Measurements from ENCODE around the gene TP73.
"Not testable (repeated sequence)": the region's sequence is repeated elsewhere in the genome, so short reads cannot be mapped to it uniquely, and the experiment has no call there.

Gene TP73

GRCh38 chr1:3722846-3723245 lies 70.5 kb downstream of the TP73 start:
- in situ Hi-C loops (cut with HindIII; ENCODE audit: low pct_unique_long_range_greater_than_20kb, low sequenced_read_pairs), result no loop called here
- DNase-seq (ENCODE audit: low read depth in 1 of 2, low spot score in 1 of 2), result no peak
- TF ChIP-seq JUND (IDR thresholded peaks at IDR 0.05; ENCODE audit: low read depth), result no peak

- peak; percentile 64 to 69 for DNase-seq (ENCODE audit: low read depth in 1 of 2, low spot score in 1 of 2)
- in situ Hi-C loops (cut with HindIII; ENCODE audit: low pct_unique_long_range_greater_than_20kb, low sequenced_read_pairs), result not testable (repeated sequence)
Measured at GRCh38 chr1:3724416-3725030, 72.2 kb downstream of the TP73 start.

- TF ChIP-seq JUND (IDR thresholded peaks at IDR 0.05; ENCODE audit: low read depth), result no peak
- in situ Hi-C loops (cut with HindIII; ENCODE audit: low pct_unique_long_range_greater_than_20kb, low sequenced_read_pairs), result no loop called here
- no peak for DNase-seq (ENCODE audit: low read depth in 1 of 2, low spot score in 1 of 2)
Measured at GRCh38 chr1:3725366-3725765, 73.0 kb downstream of the TP73 start.

- no peak for DNase-seq (ENCODE audit: low read depth in 1 of 2, low spot score in 1 of 2)
- TF ChIP-seq JUND (IDR thresholded peaks at IDR 0.05; ENCODE audit: low read depth), result no peak
- in situ Hi-C loops (cut with HindIII; ENCODE audit: low pct_unique_long_range_greater_than_20kb, low sequenced_read_pairs), result no loop called here
Measured at GRCh38 chr1:3727042-3727824, 74.9 kb downstream of the TP73 start.

- in situ Hi-C loops (cut with HindIII; ENCODE audit: low pct_unique_long_range_greater_than_20kb, low sequenced_read_pairs), result no loop called here
- no peak for TF ChIP-seq JUND (IDR thresholded peaks at IDR 0.05; ENCODE audit: low read depth)
- no peak for DNase-seq (ENCODE audit: low read depth in 1 of 2, low spot score in 1 of 2)
Measured at GRCh38 chr1:3727825-3728776, 75.8 kb downstream of the TP73 start.

- DNase-seq (ENCODE audit: low read depth in 1 of 2, low spot score in 1 of 2), result no peak
- in situ Hi-C loops (cut with HindIII; ENCODE audit: low pct_unique_long_range_greater_than_20kb, low sequenced_read_pairs), result no loop called here
Measured at GRCh38 chr1:3729594-3730542, 77.6 kb downstream of the TP73 start.

GRCh38 chr1:3730543-3731247 lies 78.4 kb downstream of the TP73 start:
- in situ Hi-C loops (cut with HindIII; ENCODE audit: low pct_unique_long_range_greater_than_20kb, low sequenced_read_pairs), result no loop called here
- no peak for TF ChIP-seq JUND (IDR thresholded peaks at IDR 0.05; ENCODE audit: low read depth)
- no peak for DNase-seq (ENCODE audit: low read depth in 1 of 2, low spot score in 1 of 2)

More at GRCh38 chr1:3729594-3730542, 77.6 kb downstream of the TP73 start:
- TF ChIP-seq JUND (IDR thresholded peaks at IDR 0.05; ENCODE audit: low read depth), result no peak

GRCh38 chr1:3731583-3732433 lies 79.5 kb downstream of the TP73 start:
- TF ChIP-seq JUND (IDR thresholded peaks at IDR 0.05; ENCODE audit: low read depth), result no peak
- in situ Hi-C loops (cut with HindIII; ENCODE audit: low pct_unique_long_range_greater_than_20kb, low sequenced_read_pairs), result no loop called here
- no peak for DNase-seq (ENCODE audit: low read depth in 1 of 2, low spot score in 1 of 2)

- no peak for DNase-seq (ENCODE audit: low read depth in 1 of 2, low spot score in 1 of 2)
- in situ Hi-C loops (cut with HindIII; ENCODE audit: low pct_unique_long_range_greater_than_20kb, low sequenced_read_pairs), result no loop called here
- TF ChIP-seq JUND (IDR thresholded peaks at IDR 0.05; ENCODE audit: low read depth), result no peak
Measured at GRCh38 chr1:3732434-3733093, 80.2 kb downstream of the TP73 start.
